ENCODE data around the gene USH1G. TPM values are rescaled to one million over a fixed set of nuclear protein-coding genes. Genes with fewer than 3 reads are reported as not detected.
A peak's percentile ranks its signal among the peaks of the same experiment; 100 is the strongest.

USH1G gene
- total and polyA plus RNA-seq, 12 donors, result 0.40 to 5.0 (median 1.2) TPM

DNA sequence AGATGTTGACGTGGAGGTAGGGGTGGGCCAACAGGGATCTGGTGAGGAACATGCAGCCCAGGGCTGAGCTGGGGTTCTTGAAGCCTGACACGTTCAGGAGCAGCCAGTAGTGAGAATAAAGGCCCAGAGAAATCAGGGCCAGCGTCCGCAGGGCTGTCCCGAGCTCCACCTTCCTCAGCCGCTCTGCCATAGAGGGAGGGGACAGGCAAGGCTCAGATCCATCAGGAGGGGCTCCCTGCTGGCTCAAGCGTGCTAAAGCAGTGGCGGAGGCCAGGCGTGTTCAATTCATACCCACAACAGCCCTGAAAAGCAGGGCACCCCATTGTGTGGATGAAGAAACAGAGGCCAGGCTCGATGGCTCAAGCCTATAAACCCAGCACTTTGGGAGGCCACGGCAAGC, 42.0 kb downstream of the USH1G start:
- DNase-seq, result no peak
- no peak for TF ChIP-seq CTCF (IDR thresholded peaks at IDR 0.05)
- TF ChIP-seq POLR2A (IDR thresholded peaks at IDR 0.05), result no peak
- no peaks in the 10 kb centered on the region for H3K27me3 ChIP-seq
- intact Hi-C loops (cut with DNase I), result no loop called here
- H3K36me3 ChIP-seq (replicated peaks in 1 of 2), result no peaks in the 10 kb centered on the region
- H3K4me3 ChIP-seq, result no peak overlapping the region
- WGBS, 4 donors, result 75 to 97% (median 85%) methylated on average over 5 to 11 of the region's 11 CpGs
- no peaks in the 10 kb centered on the region for H3K9me3 ChIP-seq (replicated peaks in 1 of 3)
- H3K27ac ChIP-seq, result no peak overlapping the region
- peaks cover 19 to 20% of the 10 kb centered on the region in 2 donors for H3K4me1 ChIP-seq (replicated peaks in 1 of 2)

DNA sequence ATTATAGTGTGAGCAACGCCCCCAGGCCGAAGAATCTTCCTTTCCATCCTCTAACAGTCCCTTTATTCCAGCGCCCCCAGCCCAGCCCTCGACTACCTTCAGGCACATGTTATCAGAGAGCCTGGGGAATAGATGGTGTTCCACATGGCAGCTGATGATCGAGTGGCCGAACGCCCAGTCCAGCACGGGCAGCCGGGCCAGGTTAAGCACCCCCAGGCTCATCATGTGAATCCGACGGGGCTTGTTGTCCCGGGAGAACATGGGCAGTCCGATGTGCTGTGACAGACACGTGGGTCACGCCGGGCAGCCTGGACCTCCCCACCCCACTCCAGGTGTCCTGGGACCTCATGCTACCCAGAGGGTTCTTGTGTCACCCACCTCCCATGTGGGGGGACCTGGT, 43.7 kb downstream of the USH1G start:
- 90 to 96% (median 92%) methylated on average over 3 to 16 of the region's 16 CpGs for WGBS, 4 donors
- no peak for TF ChIP-seq POLR2A (IDR thresholded peaks at IDR 0.05)
- TF ChIP-seq CTCF (IDR thresholded peaks at IDR 0.05), result no peak
- Histone ChIP-seq H3K36me3 (replicated peaks in 1 of 2) (no peaks in the 10 kb centered on the region), H3K27ac (no peak overlapping the region), H3K9me3 (replicated peaks in 1 of 3) (no peaks in the 10 kb centered on the region), H3K4me1 (replicated peaks in 1 of 2) (peaks cover 23 to 28% of the 10 kb centered on the region in 2 donors), H3K4me3 (no peak overlapping the region), H3K27me3 (no peaks in the 10 kb centered on the region)
- DNase-seq, result peak in 1 of 7 donors; percentile 22
- intact Hi-C loops (cut with DNase I), result no loop called here

GRCh38 chr17:74878658-74879057, 44.4 kb downstream of the USH1G start:
- 77 to 88% (median 81%) methylated on average over 2 of the region's 2 CpGs for WGBS, 4 donors

More at GRCh38 chr17:74878658-74879057, 44.4 kb downstream of the USH1G start:
- Histone ChIP-seq H3K9me3 (replicated peaks in 1 of 3) (no peaks in the 10 kb centered on the region), H3K27me3 (no peaks in the 10 kb centered on the region), H3K36me3 (replicated peaks in 1 of 2) (no peaks in the 10 kb centered on the region), H3K4me1 (replicated peaks in 1 of 2) (peaks cover 28 to 29% of the 10 kb centered on the region in 2 donors), H3K27ac (peak overlapping the region in 1 of 5 donors; percentile 84), H3K4me3 (no peak overlapping the region)
- intact Hi-C loops (cut with DNase I), result no loop called here
- TF ChIP-seq CTCF (IDR thresholded peaks at IDR 0.05) (no peak), POLR2A (IDR thresholded peaks at IDR 0.05) (no peak)
- DNase-seq, result no peak

Data from adrenal gland (tissue), 12 donors.